Keratinocyte (primary cell): ENCODE data around the gene LDLRAD2.

Experiments used
- EZH2 ChIP-seq: IDR thresholded peaks from one replicate; pipeline ENCODE4 v1.6.1; 2012; ENCODE audit warnings: inconsistent platforms, mild to moderate bottlenecking, low read length, moderate library complexity
- TF ChIP-seq, protein P1 (sequence below), 3 experiments: IDR thresholded peaks in 1 of 3; conservative IDR thresholded peaks in 1 of 3; optimal IDR thresholded peaks in 1 of 3; 2 replicates in 2 of 3; 3 replicates in 1 of 3; pipeline versions ENCODE3 to v1.5.1; 2011; ENCODE audit warnings: low read length in 3 of 3, mild to moderate bottlenecking in 3 of 3, moderate library complexity in 2 of 3, control low read depth in 1 of 3, inconsistent platforms in 1 of 3; ENCODE audit not compliant: insufficient read depth in 2 of 3; ENCODE audit errors: extremely low read depth in 1 of 3

DNA sequence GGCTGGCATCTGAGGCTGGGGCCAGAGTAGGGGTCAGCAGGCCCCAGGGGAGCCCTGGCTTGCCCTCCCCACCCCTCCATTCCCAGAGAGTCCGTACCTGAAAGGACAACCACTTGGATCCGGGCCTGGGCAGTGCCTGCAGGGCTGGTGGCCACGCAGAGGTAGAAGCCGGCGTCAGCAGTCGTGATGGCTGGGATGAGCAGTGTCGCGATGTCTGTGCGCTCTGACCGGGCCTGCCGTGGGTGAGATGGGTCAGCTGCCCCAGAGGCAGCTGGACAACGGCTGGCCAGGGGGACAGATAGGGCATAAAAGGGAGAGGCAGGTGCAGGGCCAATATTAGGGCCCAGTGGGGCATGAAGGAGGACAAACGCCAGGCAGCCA, 42.7 kb downstream of the LDLRAD2 start:
- TF ChIP-seq, protein P1, sequence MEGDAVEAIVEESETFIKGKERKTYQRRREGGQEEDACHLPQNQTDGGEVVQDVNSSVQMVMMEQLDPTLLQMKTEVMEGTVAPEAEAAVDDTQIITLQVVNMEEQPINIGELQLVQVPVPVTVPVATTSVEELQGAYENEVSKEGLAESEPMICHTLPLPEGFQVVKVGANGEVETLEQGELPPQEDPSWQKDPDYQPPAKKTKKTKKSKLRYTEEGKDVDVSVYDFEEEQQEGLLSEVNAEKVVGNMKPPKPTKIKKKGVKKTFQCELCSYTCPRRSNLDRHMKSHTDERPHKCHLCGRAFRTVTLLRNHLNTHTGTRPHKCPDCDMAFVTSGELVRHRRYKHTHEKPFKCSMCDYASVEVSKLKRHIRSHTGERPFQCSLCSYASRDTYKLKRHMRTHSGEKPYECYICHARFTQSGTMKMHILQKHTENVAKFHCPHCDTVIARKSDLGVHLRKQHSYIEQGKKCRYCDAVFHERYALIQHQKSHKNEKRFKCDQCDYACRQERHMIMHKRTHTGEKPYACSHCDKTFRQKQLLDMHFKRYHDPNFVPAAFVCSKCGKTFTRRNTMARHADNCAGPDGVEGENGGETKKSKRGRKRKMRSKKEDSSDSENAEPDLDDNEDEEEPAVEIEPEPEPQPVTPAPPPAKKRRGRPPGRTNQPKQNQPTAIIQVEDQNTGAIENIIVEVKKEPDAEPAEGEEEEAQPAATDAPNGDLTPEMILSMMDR (optimal IDR thresholded peaks at IDR 0.05 in 1 of 3, IDR thresholded peaks at IDR 0.05 in 1 of 3, conservative IDR thresholded peaks at IDR 0.05 in 1 of 3; ENCODE audit: extremely low read depth in 1 of 3, insufficient read depth in 2 of 3, low read length in 3 of 3): no peak
- no peak for TF ChIP-seq EZH2
